B cell (primary cell): ENCODE results near the gene KPNA5. TPM values are rescaled to one million over a fixed set of nuclear protein-coding genes. Genes with fewer than 3 reads are reported as not detected.

Source experiments
- ATAC-seq: fragments of 200-7000 bp; cut with Tn5 transposase; one replicate; pipeline ENCODE4 v1.10.0; 2021; ENCODE audit warnings: low read depth, mild to moderate bottlenecking, moderate number of reproducible peaks, moderate library complexity
- CTCF ChIA-PET: fragments of 350-600 bp; sonication (Branson Sonifier 250); formaldehyde crosslinking; loops from one replicate; lab custom pipeline; 2021; ENCODE audit warnings: antibody characterized with exemption, inconsistent platforms; lab: Charles Lee
- POLR2A ChIA-PET: fragments of 350-600 bp; sonication (Branson Sonifier 250); formaldehyde crosslinking; loops from one replicate; lab custom pipeline; 2021; ENCODE audit warnings: antibody characterized with exemption; lab: Charles Lee
- DNase-seq: peaks from one replicate; pipeline ENCODE4 v3.0.0; 2013
- H2AFZ ChIP-seq: 2 replicates; pipeline ENCODE4 v1.6.1; 2012; ENCODE audit warnings: mild to moderate bottlenecking, low read depth, low read length; ENCODE audit not compliant: insufficient read depth, poor library complexity, severe bottlenecking
- H3K27ac ChIP-seq, 2 donors: 1 replicate in 1 of 2; 2 replicates in 1 of 2; pipeline ENCODE4 v1.5.1; 2012 to 2013; ENCODE audit warnings: low read length in 2 of 2, mild to moderate bottlenecking in 2 of 2, moderate library complexity in 1 of 2
- H3K27me3 ChIP-seq, 4 experiments: fragments of 200-600 bp in 1 of 4; sonication (generic) in 1 of 4; replicated peaks in 1 of 4; 1 replicate in 2 of 4; 2 replicates in 2 of 4; pipeline versions ENCODE4 v1.6.1 to v1.7.0; 2013 to 2016; ENCODE audit warnings: low read length in 3 of 4, mild to moderate bottlenecking in 2 of 4, mixed read lengths in 1 of 4, moderate library complexity in 1 of 4; ENCODE audit not compliant: insufficient read depth in 4 of 4, control insufficient read depth in 3 of 4; ENCODE audit errors: control extremely low read depth in 1 of 4
- H3K36me3 ChIP-seq, 2 experiments: replicated peaks in 1 of 2; 1 replicate in 1 of 2; 2 replicates in 1 of 2; pipeline versions ENCODE4 v1.6.1 to v1.7.1; 2013; ENCODE audit warnings: low read length in 1 of 2; ENCODE audit not compliant: insufficient read depth in 2 of 2, control insufficient read depth in 1 of 2; ENCODE audit errors: control extremely low read depth in 1 of 2, extremely low read depth in 1 of 2
- H3K4me1 ChIP-seq, 2 donors: fragments of 200-600 bp in 1 of 2; sonication (generic) in 1 of 2; 1 replicate in 1 of 2; 2 replicates in 1 of 2; pipeline versions ENCODE4 v1.5.1 to v1.6.1; 2013 to 2017; ENCODE audit warnings: low read length in 2 of 2; ENCODE audit not compliant: control insufficient read depth in 2 of 2, insufficient read depth in 2 of 2
- H3K4me2 ChIP-seq: replicated peaks from 2 replicates; pipeline ENCODE3; 2012; ENCODE audit warnings: mild to moderate bottlenecking, low read depth, low read length; ENCODE audit not compliant: poor library complexity, severe bottlenecking
- H3K4me3 ChIP-seq, 5 experiments: fragments of 200-600 bp in 1 of 5; sonication (generic) in 1 of 5; 1 replicate in 3 of 5; 2 replicates in 2 of 5; pipeline versions ENCODE4 v1.5.1 to v1.7.0; 2011 to 2016; ENCODE audit warnings: low read length in 4 of 5, mild to moderate bottlenecking in 4 of 5, low read depth in 2 of 5, control low read depth in 1 of 5, moderate library complexity in 1 of 5; ENCODE audit not compliant: insufficient read depth in 1 of 5; ENCODE audit errors: control extremely low read depth in 1 of 5, extremely low read depth in 1 of 5
- H3K79me2 ChIP-seq: fragments of 200-600 bp; sonication (generic); one replicate; pipeline ENCODE4 v1.6.0; 2016; ENCODE audit warnings: low read length; ENCODE audit not compliant: control insufficient read depth, insufficient read depth
- H3K9ac ChIP-seq: fragments of 200-600 bp; sonication (generic); 2 replicates; pipeline ENCODE4 v1.6.1; 2017; ENCODE audit warnings: mild to moderate bottlenecking, low read length, moderate library complexity
- H3K9me3 ChIP-seq, 3 donors: one replicate each; pipeline versions ENCODE4 v1.6.1 to v1.7.1; 2013; ENCODE audit warnings: low read length in 2 of 3; ENCODE audit not compliant: control insufficient read depth in 2 of 3, insufficient read depth in 1 of 3; ENCODE audit errors: control extremely low read depth in 1 of 3
- H4K20me1 ChIP-seq: 2 replicates; pipeline ENCODE4 v1.6.0; 2012; ENCODE audit warnings: mild to moderate bottlenecking, low read length; ENCODE audit not compliant: insufficient read depth, control insufficient read depth, poor library complexity, severe bottlenecking
- H3K27ac Mint-ChIP-seq: one replicate; pipeline ENCODE4 v1.8.0; 2021; ENCODE audit warnings: mixed read lengths
- H3K27me3 Mint-ChIP-seq: one replicate; pipeline ENCODE4 v1.8.0; 2021; ENCODE audit warnings: mixed read lengths
- H3K4me1 Mint-ChIP-seq: one replicate; pipeline ENCODE4 v1.8.0; 2021; ENCODE audit warnings: mixed read lengths
- H3K4me3 Mint-ChIP-seq: one replicate; pipeline ENCODE4 v1.8.0; 2021; ENCODE audit warnings: mixed read lengths
- H3K9me3 Mint-ChIP-seq: one replicate; pipeline ENCODE4 v1.8.0; 2022; ENCODE audit warnings: mixed read lengths; ENCODE audit not compliant: insufficient read depth
- CTCF ChIP-seq: fragments of 200-600 bp; IDR thresholded peaks from one replicate; pipeline ENCODE4 v1.8.0; 2022; ENCODE audit warnings: antibody characterized with exemption, mild to moderate bottlenecking
- EZH2 ChIP-seq: IDR thresholded peaks from 2 replicates; pipeline ENCODE4 v1.6.1; 2012; ENCODE audit warnings: borderline replicate concordance, low read depth, mild to moderate bottlenecking, moderate library complexity, low read length; ENCODE audit not compliant: insufficient read depth, poor library complexity, severe bottlenecking
- WGBS: methylation state at CpG from one replicate; pipeline ENCODE4 v1.1.5; 2013; ENCODE audit warnings: missing lambda C conversion rate; ENCODE audit not compliant: insufficient coverage; 5-methylcytosine and 5-hydroxymethylcytosine counted together
- intact Hi-C: fragments of 100-400 bp; cut with micrococcal nuclease; formaldehyde crosslinking; loops from one replicate; pipeline ENCODE4 v1.10.0; 2022
- polyA plus RNA-seq: library from polyadenylated mRNA; depleted of rRNA; stranded (reverse); fragments of >200 nt; gene quantifications from 2 replicates; pipeline ENCODE4 v1.2.3, GENCODE V29; 2012
- total RNA-seq, 2 donors: library from RNA; stranded (reverse); fragments of 120-200 nt in 1 of 2; gene quantifications; 1 replicate in 1 of 2; 2 replicates in 1 of 2; pipeline versions ENCODE4 v1.2.3 to v1.2.4, GENCODE V29; 2013 to 2022

KPNA5 gene
- total and polyA plus RNA-seq, 2 donors (not counting 1 experiment from before 2014, with no cell fraction given), result 6.9 to 41.7 TPM

- H4K20me1 ChIP-seq, result no peaks in the 10 kb centered on the region
- peaks cover 0 to 36% (median 26%) of the 10 kb centered on the region in 4 experiments for H3K27me3 ChIP-seq
- H3K36me3 ChIP-seq, result no peaks in the 10 kb centered on the region
- ATAC-seq (no peak), DNase-seq (peak; percentile 3)
- Mint-ChIP-seq H3K27ac (no peak overlapping the region), H3K27me3 (peaks cover 49% of the 10 kb centered on the region), H3K4me3 (peak overlapping the region; percentile 42), H3K9me3 (no peaks in the 10 kb centered on the region), H3K4me1 (peaks cover 14% of the 10 kb centered on the region)
- H2AFZ ChIP-seq, result peak overlapping the region; percentile 76
- peaks cover 0 to 5% (median 0%) of the 10 kb centered on the region in 3 donors for H3K9me3 ChIP-seq
- no peak overlapping the region for H3K9ac ChIP-seq
- TF ChIP-seq EZH2 (no peak), CTCF (no peak)
- no peaks in the 10 kb centered on the region for H3K79me2 ChIP-seq
- peak overlapping the region; percentile 60 for H3K4me2 ChIP-seq
- 67% methylated on average over 19 of the region's 19 CpGs for WGBS
- CTCF ChIA-PET, result no interaction called here
- peaks cover 9 to 19% of the 10 kb centered on the region in 2 donors for H3K4me1 ChIP-seq
- intact Hi-C loops, result no loop called here
- POLR2A ChIA-PET, result no interaction called here
- no peak overlapping the region for H3K4me3 ChIP-seq
- no peak overlapping the region for H3K27ac ChIP-seq
Observed at GRCh38 chr6:116764629-116764960, 83.6 kb downstream of the KPNA5 start.

- 6% methylated on average over 89 of the region's 89 CpGs for WGBS
- Histone ChIP-seq H3K9ac (no peak within 1 kb of the TSS), H3K9me3 (peaks cover 0 to 5% (median 0%) of the 10 kb centered on the region in 3 donors), H2AFZ (peak within 1 kb of the TSS; percentile 76), H3K36me3 (no peaks in the 10 kb centered on the region), H3K27ac (no peak within 1 kb of the TSS), H3K4me2 (peak within 1 kb of the TSS; percentile 60), H3K4me3 (peak within 1 kb of the TSS in 3 of 5 experiments; percentile 12 to 41 (median 20)), H3K4me1 (peaks cover 9 to 19% of the 10 kb centered on the region in 2 donors), H3K79me2 (no peaks in the 10 kb centered on the region), H3K27me3 (peaks cover 0 to 32% (median 23%) of the 10 kb centered on the region in 4 experiments), H4K20me1 (no peaks in the 10 kb centered on the region)
- no peak within 1 kb of the TSS for H3K27ac Mint-ChIP-seq
- POLR2A ChIA-PET, result no interaction called here
- H3K9me3 Mint-ChIP-seq, result no peaks in the 10 kb centered on the region
- no peak for ATAC-seq
- intact Hi-C loops, result no loop called here
- peak; percentile 8 for DNase-seq
- peaks cover 47% of the 10 kb centered on the region for H3K27me3 Mint-ChIP-seq
- H3K4me3 Mint-ChIP-seq, result peak within 1 kb of the TSS; percentile 81
- TF ChIP-seq CTCF, result no peak
- TF ChIP-seq EZH2, result no peak
- H3K4me1 Mint-ChIP-seq, result peaks cover 14% of the 10 kb centered on the region
- CTCF ChIA-PET, result interaction anchor here (0.8 kb wide), 1 partner anchor 14 kb away, joined by 4 read pairs; no protein-coding TSS in a partner anchor
Observed at GRCh38 chr6:116764961-116765841, 84.2 kb downstream of the KPNA5 start, which contains the start of gene FAM162B. TSS of gene FAM162B (minus strand) at chr6:116765719. CDS start at chr6:116765576, 143 bp downstream.
